Measurements from ENCODE around the gene SLC4A4.

DNA sequence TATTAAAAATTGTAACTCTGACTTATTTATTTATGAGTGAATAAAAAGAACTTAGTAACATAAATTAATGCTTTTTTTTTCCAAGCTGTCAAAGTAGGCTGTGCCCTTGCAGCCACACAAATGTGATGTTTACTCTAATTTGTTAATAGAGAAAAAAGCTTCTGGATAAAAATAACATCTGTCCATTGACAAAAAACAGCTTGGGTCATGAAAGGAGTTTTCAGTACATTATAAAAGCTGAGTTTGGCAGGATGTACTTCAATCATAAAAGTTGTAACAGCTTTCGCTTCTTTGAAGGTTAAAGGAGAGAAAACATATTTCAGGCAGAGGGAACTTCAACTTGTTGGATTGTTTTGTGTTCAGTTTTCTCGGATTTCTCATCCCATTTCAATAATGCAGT is 105.6 kb downstream of the SLC4A4 start:
- TF ChIP-seq, protein P1, sequence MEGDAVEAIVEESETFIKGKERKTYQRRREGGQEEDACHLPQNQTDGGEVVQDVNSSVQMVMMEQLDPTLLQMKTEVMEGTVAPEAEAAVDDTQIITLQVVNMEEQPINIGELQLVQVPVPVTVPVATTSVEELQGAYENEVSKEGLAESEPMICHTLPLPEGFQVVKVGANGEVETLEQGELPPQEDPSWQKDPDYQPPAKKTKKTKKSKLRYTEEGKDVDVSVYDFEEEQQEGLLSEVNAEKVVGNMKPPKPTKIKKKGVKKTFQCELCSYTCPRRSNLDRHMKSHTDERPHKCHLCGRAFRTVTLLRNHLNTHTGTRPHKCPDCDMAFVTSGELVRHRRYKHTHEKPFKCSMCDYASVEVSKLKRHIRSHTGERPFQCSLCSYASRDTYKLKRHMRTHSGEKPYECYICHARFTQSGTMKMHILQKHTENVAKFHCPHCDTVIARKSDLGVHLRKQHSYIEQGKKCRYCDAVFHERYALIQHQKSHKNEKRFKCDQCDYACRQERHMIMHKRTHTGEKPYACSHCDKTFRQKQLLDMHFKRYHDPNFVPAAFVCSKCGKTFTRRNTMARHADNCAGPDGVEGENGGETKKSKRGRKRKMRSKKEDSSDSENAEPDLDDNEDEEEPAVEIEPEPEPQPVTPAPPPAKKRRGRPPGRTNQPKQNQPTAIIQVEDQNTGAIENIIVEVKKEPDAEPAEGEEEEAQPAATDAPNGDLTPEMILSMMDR (IDR thresholded peaks at IDR 0.05) = no peak
- no peak for TF ChIP-seq POLR2A (IDR thresholded peaks at IDR 0.05)

All from Peyer's patch (tissue), 4 donors.